ENCODE data around the gene PIGW. TPM values are rescaled to one million over a fixed set of nuclear protein-coding genes. Genes with fewer than 3 reads are reported as not detected.

PIGW gene
- total and polyA plus RNA-seq, 2 donors from 2014 or later: 4.7 to 11.1 TPM

DNA sequence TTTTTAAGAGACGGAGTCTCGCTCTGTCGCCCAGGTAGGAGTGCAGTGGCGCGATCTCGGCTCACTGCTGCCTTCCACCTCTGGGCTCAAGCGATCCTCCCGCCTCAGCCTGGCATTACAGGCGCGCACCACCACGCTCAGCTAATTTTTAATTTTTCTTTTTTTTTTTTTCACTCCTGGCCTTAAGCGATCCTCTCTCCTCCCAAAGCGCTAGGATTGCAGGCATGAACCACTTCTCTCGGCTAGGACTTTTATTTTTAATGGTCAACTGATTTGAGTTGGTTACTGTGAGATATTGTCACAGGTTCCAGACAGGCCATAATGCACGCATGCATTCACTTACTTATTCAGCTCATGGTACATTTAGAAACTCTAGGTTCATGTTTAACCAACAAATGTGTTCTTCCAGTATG lies 888 bp downstream of the PIGW start:
- Histone ChIP-seq H3K9ac (ENCODE audit: low read length in 3 of 3) (peak overlapping the region in 2 of 3 donors; percentile 77 to 91), H3K9me3 (ENCODE audit: control insufficient read depth in 2 of 3, insufficient read depth in 1 of 3, low read length in 3 of 3) (no peaks in the 10 kb centered on the region), H3K27ac (ENCODE audit: low read depth in 2 of 2, low read length in 2 of 2) (peak overlapping the region; percentile 97 to 98), H3K27me3 (ENCODE audit: control insufficient read depth, insufficient read depth, low read length) (no peaks in the 10 kb centered on the region), H3K4me1 (ENCODE audit: control insufficient read depth in 2 of 3, insufficient read depth in 2 of 3, low read depth in 1 of 3, low read length in 3 of 3) (peaks cover 0 to 6% (median 3%) of the 10 kb centered on the region in 3 donors), H3K36me3 (ENCODE audit: control insufficient read depth in 2 of 3, insufficient read depth in 3 of 3, low read length in 3 of 3) (peaks cover 0 to 5% (median 5%) of the 10 kb centered on the region in 3 donors), H3K4me3 (ENCODE audit: low read length in 3 of 3) (peak overlapping the region; percentile 86 to 96 (median 89))
- FAIRE-seq: no peak
- intact Hi-C loops (cut with DNase I): no loop called here
- peak in 1 of 5 donors; percentile 4 for DNase-seq
- no peak for TF ChIP-seq CTCF (IDR thresholded peaks at IDR 0.05; ENCODE audit: borderline replicate concordance, extremely low read depth, insufficient read depth)

DNA sequence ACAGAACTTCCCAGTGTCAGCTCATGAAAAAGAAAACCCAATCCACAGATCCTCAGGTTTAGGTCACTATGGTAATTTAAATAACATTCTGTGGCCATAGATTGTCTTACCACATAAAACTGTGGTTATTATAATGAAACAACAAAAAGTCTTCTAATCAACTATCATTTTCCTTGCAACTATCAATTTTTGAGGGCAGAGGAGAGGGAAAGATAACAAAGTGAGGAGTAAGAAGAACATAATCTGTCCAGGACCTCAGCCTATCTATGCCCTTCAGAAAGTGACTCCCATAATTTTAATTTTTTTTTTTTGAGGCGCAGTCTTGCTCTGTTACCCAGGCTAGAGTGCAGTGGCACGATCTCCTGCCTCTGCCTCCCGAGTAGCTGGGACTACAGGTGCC lies 5.9 kb downstream of the PIGW start:
- no peak overlapping the region for H3K4me3 ChIP-seq (ENCODE audit: low read length in 3 of 3)
- intact Hi-C loops (cut with DNase I): no loop called here
- no peak for TF ChIP-seq CTCF (IDR thresholded peaks at IDR 0.05; ENCODE audit: borderline replicate concordance, extremely low read depth, insufficient read depth)
- H3K9me3 ChIP-seq (ENCODE audit: control insufficient read depth in 2 of 3, insufficient read depth in 1 of 3, low read length in 3 of 3): no peaks in the 10 kb centered on the region
- H3K9ac ChIP-seq (ENCODE audit: low read length in 3 of 3): no peak overlapping the region
- no peaks in the 10 kb centered on the region for H3K27me3 ChIP-seq (ENCODE audit: control insufficient read depth, insufficient read depth, low read length)
- H3K27ac ChIP-seq (ENCODE audit: low read depth in 2 of 2, low read length in 2 of 2): no peak overlapping the region
- DNase-seq (no peak), FAIRE-seq (no peak)
- peaks cover 0 to 5% (median 4%) of the 10 kb centered on the region in 3 donors for H3K4me1 ChIP-seq (ENCODE audit: control insufficient read depth in 2 of 3, insufficient read depth in 2 of 3, low read depth in 1 of 3, low read length in 3 of 3)
- H3K36me3 ChIP-seq (ENCODE audit: control insufficient read depth in 2 of 3, insufficient read depth in 3 of 3, low read length in 3 of 3): no peaks in the 10 kb centered on the region

DNA sequence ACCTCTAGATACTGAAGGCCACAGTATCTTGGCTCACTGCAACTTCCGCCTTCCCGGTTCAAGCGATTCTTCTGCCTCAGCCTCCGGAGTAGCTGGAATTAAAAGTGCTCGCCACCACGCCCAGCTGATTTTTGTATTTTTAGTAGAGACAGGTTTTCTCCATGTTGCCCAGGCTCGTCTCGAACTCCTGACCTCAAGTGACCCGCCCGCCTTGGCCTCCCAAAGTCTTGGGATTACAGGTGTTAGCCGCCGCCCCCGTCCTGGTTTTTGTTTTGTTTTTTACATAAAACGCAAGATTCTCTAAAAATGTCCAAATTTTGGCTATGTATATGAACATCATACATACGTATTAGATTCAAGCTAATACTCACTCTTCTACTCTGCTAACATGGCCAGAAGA lies 8.0 kb downstream of the PIGW start:
- DNase-seq (no peak), FAIRE-seq (no peak)
- no peaks in the 10 kb centered on the region for H3K27me3 ChIP-seq (ENCODE audit: control insufficient read depth, insufficient read depth, low read length)
- H3K4me1 ChIP-seq (ENCODE audit: control insufficient read depth in 2 of 3, insufficient read depth in 2 of 3, low read depth in 1 of 3, low read length in 3 of 3): peaks cover 7 to 16% (median 10%) of the 10 kb centered on the region in 3 donors
- H3K9me3 ChIP-seq (ENCODE audit: control insufficient read depth in 2 of 3, insufficient read depth in 1 of 3, low read length in 3 of 3): no peaks in the 10 kb centered on the region
- no peak overlapping the region for H3K4me3 ChIP-seq (ENCODE audit: low read length in 3 of 3)
- TF ChIP-seq CTCF (IDR thresholded peaks at IDR 0.05; ENCODE audit: borderline replicate concordance, extremely low read depth, insufficient read depth): no peak
- H3K9ac ChIP-seq (ENCODE audit: low read length in 3 of 3): no peak overlapping the region
- no peak overlapping the region for H3K27ac ChIP-seq (ENCODE audit: low read depth in 2 of 2, low read length in 2 of 2)
- peaks cover 0 to under 1% (median 0%) of the 10 kb centered on the region in 3 donors for H3K36me3 ChIP-seq (ENCODE audit: control insufficient read depth in 2 of 3, insufficient read depth in 3 of 3, low read length in 3 of 3)
- intact Hi-C loops (cut with DNase I): no loop called here

- Histone ChIP-seq H3K9me3 (ENCODE audit: control insufficient read depth in 2 of 3, insufficient read depth in 1 of 3, low read length in 3 of 3) (no peaks in the 10 kb centered on the region), H3K27ac (ENCODE audit: low read depth in 2 of 2, low read length in 2 of 2) (peak overlapping the region; percentile 99 to 100), H3K4me1 (ENCODE audit: control insufficient read depth in 2 of 3, insufficient read depth in 2 of 3, low read depth in 1 of 3, low read length in 3 of 3) (peaks cover 7 to 19% (median 14%) of the 10 kb centered on the region in 3 donors), H3K9ac (ENCODE audit: low read length in 3 of 3) (peak overlapping the region; percentile 89 to 96 (median 92)), H3K4me3 (ENCODE audit: low read length in 3 of 3) (peak overlapping the region; percentile 72 to 93 (median 90)), H3K36me3 (ENCODE audit: control insufficient read depth in 2 of 3, insufficient read depth in 3 of 3, low read length in 3 of 3) (peaks cover 0 to 4% (median 0%) of the 10 kb centered on the region in 3 donors), H3K27me3 (ENCODE audit: control insufficient read depth, insufficient read depth, low read length) (no peaks in the 10 kb centered on the region)
- DNase-seq: peak in 4 of 5 donors; percentile 48 to 75 (median 70)
- no peak for FAIRE-seq
- no peak for TF ChIP-seq CTCF (IDR thresholded peaks at IDR 0.05; ENCODE audit: borderline replicate concordance, extremely low read depth, insufficient read depth)
- intact Hi-C loops (cut with DNase I): no loop called here
Measured at GRCh38 chr17:36544044-36544306, 9.2 kb downstream of the PIGW start.
